GM23338 (cell line): Measurements from ENCODE around the gene PLCD4.

ENCODE experiments used
- CTCF ChIP-seq, 2 experiments: fragments of 200-600 bp in 1 of 2; sonication (generic) in 1 of 2; conservative IDR thresholded peaks; 2 replicates each; pipeline versions ENCODE4 v1.5.1 to v1.6.1; 2016 to 2017; ENCODE audit warnings: antibody characterized with exemption in 2 of 2, low read depth in 2 of 2, mild to moderate bottlenecking in 2 of 2, moderate library complexity in 1 of 2
- POLR2AphosphoS5 ChIP-seq: IDR thresholded peaks from 2 replicates; pipeline ENCODE4 v1.6.1; 2016; ENCODE audit warnings: antibody characterized with exemption, low read depth

DNA sequence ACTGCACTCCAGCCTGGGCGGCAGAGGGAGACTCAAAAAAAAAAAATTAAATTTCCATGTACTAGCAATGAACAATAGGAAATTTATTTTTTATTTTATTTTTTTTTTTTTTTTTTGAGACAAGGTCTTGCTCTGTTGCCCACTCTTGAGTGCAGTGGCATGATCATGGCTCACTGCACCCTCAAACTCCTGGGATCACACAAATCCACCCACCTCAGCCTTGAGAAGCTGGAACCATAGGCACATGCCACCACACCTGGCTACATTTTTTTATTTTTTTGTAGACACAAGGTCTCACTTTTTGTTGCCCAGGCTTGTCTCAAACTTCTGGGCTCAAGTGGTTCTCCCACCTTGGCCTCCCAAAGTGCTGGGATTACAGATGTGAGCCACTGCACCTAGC, 22.2 kb upstream of the PLCD4 start:
- TF ChIP-seq CTCF (conservative IDR thresholded peaks at IDR 0.05; ENCODE audit: low read depth in 2 of 2) (no peak), POLR2AphosphoS5 (no peak)
